Choroid plexus epithelial cell (primary cell): Measurements from ENCODE around the gene CRB3.
"Not testable (repeated sequence)": the region's sequence is repeated elsewhere in the genome, so short reads cannot be mapped to it uniquely, and the experiment has no call there.

Source experiments
- DNase-seq: peaks from one replicate; pipeline ENCODE4 v3.0.0-alpha.2; 2010; ENCODE audit warnings: low read depth
- H3K4me3 ChIP-seq: 2 replicates; pipeline ENCODE4 v1.5.1; 2011; ENCODE audit warnings: low read depth, mild to moderate bottlenecking, control low read depth, low read length, moderate library complexity
- TF ChIP-seq, protein P1 (sequence below): conservative IDR thresholded peaks from 2 replicates; pipeline ENCODE4 v1.5.1; 2011; ENCODE audit warnings: low read depth, mild to moderate bottlenecking, control low read depth, inconsistent platforms, low read length, moderate library complexity

CRB3 gene

DNA sequence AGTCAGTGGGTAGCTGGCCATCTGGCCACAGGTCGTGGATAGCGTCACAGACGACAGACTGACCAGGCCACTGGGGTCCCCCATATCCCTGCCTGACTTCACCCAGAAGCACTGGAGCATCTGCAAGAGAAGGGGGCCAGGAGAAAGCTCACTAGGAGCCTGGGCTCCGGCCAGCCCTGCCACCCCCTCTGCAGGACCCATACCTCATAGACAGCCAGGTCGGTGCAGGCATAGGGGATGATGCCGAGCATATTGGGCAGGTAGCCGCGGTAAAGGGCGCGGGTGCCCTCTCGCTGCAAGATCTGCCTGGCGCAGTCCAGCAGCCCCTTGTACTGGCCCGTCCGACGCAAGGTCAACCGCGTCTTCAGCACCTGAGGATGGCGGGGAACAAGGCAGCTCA, 36.9 kb upstream of the CRB3 start:
- no peak for DNase-seq

DNA sequence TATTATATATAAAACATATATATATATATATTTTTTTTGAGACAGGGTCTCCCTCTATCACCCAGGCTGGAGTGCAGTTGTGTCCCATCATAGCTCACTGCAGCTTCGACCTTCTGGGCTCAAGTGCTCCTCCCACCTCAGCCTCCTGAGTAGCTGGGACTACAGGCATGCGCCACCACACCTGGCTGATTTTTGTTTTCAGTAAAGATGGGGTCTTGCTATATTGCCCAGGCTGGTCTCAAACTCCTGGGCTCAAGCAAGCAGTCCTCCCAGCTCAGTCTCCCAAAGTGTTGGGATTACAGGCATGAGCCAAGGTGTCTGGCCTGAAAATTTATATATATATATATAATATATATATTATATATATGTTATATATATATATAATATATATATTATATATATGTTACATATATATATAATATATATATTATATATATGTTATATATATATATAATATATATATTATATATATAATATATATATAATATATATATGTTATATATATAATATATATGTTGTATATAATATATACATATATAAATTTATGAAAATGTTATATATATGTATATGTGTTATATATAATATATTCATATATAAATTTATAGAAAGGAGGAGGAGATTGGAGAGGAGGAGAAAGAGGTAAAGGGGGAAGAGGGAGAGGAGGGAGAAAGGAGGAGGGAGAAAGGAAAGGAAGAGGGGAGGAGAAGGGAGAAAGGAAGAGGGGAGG, 35.2 kb upstream of the CRB3 start:
- H3K4me3 ChIP-seq, DNase-seq: not testable (repeated sequence)

More for the DNA sequence above, 36.9 kb upstream of the CRB3 start:
- no peak overlapping the region for H3K4me3 ChIP-seq
- TF ChIP-seq, protein P1, sequence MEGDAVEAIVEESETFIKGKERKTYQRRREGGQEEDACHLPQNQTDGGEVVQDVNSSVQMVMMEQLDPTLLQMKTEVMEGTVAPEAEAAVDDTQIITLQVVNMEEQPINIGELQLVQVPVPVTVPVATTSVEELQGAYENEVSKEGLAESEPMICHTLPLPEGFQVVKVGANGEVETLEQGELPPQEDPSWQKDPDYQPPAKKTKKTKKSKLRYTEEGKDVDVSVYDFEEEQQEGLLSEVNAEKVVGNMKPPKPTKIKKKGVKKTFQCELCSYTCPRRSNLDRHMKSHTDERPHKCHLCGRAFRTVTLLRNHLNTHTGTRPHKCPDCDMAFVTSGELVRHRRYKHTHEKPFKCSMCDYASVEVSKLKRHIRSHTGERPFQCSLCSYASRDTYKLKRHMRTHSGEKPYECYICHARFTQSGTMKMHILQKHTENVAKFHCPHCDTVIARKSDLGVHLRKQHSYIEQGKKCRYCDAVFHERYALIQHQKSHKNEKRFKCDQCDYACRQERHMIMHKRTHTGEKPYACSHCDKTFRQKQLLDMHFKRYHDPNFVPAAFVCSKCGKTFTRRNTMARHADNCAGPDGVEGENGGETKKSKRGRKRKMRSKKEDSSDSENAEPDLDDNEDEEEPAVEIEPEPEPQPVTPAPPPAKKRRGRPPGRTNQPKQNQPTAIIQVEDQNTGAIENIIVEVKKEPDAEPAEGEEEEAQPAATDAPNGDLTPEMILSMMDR, result no peak

DNA sequence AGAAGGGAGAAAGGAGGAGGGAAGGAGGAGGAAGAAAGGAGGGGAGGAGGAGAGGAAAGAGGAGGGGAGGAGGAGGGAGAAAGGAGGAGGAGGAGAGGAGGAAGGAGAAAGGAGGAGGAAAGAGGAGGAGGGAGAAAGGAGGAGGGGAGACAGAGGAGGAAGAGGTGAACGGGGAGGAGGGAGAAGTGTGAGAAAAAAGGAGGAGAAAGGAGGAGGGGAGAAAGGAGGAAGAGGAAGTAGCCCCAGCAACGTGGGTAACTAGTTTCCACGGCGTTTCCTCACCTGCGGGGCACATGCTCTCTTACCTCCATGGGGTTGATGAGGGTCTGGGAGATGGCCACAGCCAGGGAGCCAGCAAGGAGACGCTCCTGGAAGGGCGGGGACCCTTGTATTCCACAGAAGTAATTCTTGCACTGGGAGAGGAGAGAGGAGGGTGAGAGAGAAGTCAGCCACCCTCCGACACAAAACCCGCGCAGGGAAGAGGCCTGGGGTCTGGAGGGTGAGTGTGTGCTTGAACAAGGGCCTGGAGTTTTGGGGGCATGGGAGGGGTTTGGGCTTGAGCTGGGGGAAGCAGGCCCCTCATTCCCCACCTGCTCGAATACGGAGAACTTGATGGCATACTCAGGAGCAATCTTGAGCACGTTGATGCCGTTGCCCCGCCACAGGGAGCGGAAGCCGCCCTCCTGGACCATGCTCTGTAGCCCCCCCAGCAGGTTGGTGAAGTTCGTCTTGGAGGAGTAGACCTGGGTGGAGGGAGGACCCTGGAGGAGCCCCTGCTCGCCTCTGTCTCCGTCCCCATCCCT, 34.5 kb upstream of the CRB3 start:
- TF ChIP-seq, protein P1, result no peak
- H3K4me3 ChIP-seq, result no peak overlapping the region
- DNase-seq, result no peak

DNA sequence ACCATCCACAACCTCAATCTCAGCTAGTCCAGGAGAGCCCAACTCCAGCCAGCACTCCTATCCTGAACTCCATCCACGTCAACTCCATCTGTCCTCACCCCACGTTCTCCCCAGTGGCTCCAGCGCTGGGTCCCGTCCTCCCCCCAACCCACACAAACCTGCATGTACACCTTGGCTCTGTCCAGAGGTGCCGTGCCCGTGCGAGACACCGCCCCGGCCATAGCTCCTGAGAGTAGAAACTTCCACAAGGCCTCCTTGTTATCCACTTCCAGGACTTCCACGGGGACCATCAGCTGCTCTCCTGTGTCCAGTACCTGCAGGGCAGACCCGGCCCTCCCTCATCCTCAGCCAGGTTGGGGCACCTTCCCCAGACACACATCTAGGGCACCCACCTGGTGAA, 32.2 kb upstream of the CRB3 start:
- H3K4me3 ChIP-seq, result no peak overlapping the region
- DNase-seq, result no peak
- TF ChIP-seq, protein P1, result no peak

DNA sequence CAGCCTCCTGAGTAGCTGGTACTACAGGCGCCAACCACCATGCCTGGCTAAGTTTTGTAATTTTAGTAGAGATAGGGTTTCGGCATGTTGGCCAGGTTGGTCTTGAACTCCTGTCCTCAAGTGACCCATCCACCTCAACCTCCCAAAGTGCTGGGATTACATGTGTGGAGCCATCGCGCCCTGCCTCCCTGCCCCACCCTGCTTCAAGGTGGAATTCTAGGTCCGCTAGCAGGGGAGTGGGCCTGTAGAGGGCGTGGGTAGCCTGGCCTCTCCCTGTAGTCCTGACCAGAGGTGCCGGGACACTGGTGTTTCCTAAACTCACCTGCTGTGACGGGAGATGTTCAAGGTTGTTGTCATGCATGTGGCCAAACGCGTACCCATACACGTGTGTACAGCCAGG, 30.9 kb upstream of the CRB3 start:
- no peak for DNase-seq
- H3K4me3 ChIP-seq, result no peak overlapping the region
- TF ChIP-seq, protein P1, result no peak

DNA sequence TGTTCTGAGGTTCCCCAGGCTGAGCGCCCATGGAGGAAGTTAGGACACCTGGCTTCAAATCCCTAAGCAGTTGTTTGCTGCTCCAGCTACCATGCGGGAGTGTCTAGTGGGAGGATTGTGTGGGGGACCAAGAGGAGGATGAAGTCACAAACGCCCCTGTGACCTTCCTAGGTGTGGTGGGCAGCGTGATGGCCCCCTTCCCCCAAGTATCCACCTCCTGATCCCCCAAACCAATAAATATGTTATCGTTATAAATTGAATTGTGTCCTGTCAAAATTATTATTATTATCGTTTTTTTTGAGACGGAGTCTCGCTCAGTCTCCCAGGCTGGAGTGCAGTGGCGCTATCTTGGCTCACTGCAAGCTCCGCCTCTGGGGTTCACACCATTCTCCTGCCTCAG, 30.4 kb upstream of the CRB3 start, which contains the start of gene SLC25A41:
TSS of gene SLC25A41 (minus strand) at position 101 of the 400 bp plus-strand sequence. CDS start at position 31, 70 bp downstream.
- DNase-seq, result no peak
- no peak within 1 kb of the TSS for H3K4me3 ChIP-seq
- TF ChIP-seq, protein P1, result no peak

DNA sequence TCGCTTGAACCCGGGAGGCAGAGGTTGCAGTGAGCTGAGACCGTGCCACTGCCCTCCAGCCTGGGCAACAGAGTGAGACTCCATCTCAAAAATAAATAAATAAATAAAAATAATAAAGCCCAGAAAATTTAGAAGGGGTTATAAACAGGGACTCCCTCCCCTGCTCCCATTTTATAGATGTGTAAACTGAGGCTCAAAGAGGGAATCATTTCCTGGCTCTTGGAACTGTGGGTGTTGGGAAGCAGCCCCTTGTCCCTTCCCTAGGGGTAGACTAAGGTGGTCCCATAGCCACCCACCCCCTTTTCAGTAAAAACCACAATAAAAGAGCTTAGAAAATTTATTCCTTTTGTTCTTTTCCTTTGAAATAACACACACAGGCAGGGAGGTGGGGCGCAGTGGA, 24.3 kb upstream of the CRB3 start:
- no peak overlapping the region for H3K4me3 ChIP-seq
- DNase-seq, result no peak
- TF ChIP-seq, protein P1, result no peak
